ENCODE data around the gene EPHB2. TPM values are rescaled to one million over a fixed set of nuclear protein-coding genes. Genes with fewer than 3 reads are reported as not detected.

The EPHB2 gene
- total and polyA plus RNA-seq, 2 of the 4 experiments (the other 2 are of a cell fraction): 52.3 to 58.8 TPM

GRCh38 chr1:22893292-22893691 is 182.7 kb downstream of the EPHB2 start:
- TF ChIP-seq NFE2L2 (IDR thresholded peaks at IDR 0.05; ENCODE audit: low read depth, low read length): no peak
- TF ChIP-seq FOS (IDR thresholded peaks at IDR 0.05; ENCODE audit: low read depth, low read length): no peak
- TF ChIP-seq USF2 (IDR thresholded peaks at IDR 0.05; ENCODE audit: low read depth, low read length): no peak
- Histone ChIP-seq H2AK5ac (ENCODE audit: low read depth, low read length) (no peak overlapping the region), H2AK9ac (replicated peaks; ENCODE audit: low read depth, low read length, poor library complexity) (no peak overlapping the region), H4K20me1 (ENCODE audit: insufficient read depth, low read length) (peaks cover 13% of the 10 kb centered on the region), H3K4me2 (ENCODE audit: low read depth, low read length) (no peak overlapping the region), H3K4me3 (ENCODE audit: insufficient read depth, low read depth, low read length) (no peak overlapping the region), H3K79me1 (ENCODE audit: low read depth in 1 of 2, low read length in 2 of 2) (no peaks in the 10 kb centered on the region), H2BK20ac (ENCODE audit: low read depth, low read length) (no peak overlapping the region), H3K23ac (ENCODE audit: low read depth, low read length) (no peak overlapping the region), H3K9ac (ENCODE audit: low read depth, low read length) (no peak overlapping the region), H3K56ac (ENCODE audit: extremely low read depth, insufficient read depth, low read length) (no peak overlapping the region), H3K4me1 (ENCODE audit: control insufficient read depth, insufficient read depth, low read length) (0 out of 2 replicates have a peak, but pooled peaks cover 3% of the 10 kb centered on the region), H3K27ac (ENCODE audit: insufficient read depth, low read length) (no peak overlapping the region), H2BK15ac (ENCODE audit: low read depth, low read length) (no peak overlapping the region), H3K27me3 (ENCODE audit: control insufficient read depth, insufficient read depth, low read length) (no peaks in the 10 kb centered on the region), H4K5ac (ENCODE audit: low read depth, low read length) (no peak overlapping the region), H4K91ac (ENCODE audit: insufficient read depth, low read depth, low read length) (no peak overlapping the region), H3K18ac (ENCODE audit: low read depth, low read length) (no peak overlapping the region), H2BK120ac (ENCODE audit: low read depth, low read length) (no peak overlapping the region), H2AFZ (replicated peaks; ENCODE audit: low read length, poor library complexity) (no peak overlapping the region), H3K14ac (replicated peaks; ENCODE audit: low read depth, low read length) (no peak overlapping the region), H3K9me1 (ENCODE audit: insufficient read depth, low read length) (0 out of 2 replicates have a peak, but pooled peaks cover 2% of the 10 kb centered on the region), H4K8ac (ENCODE audit: low read depth in 2 of 2, low read length in 2 of 2) (no peak overlapping the region), H3K4ac (ENCODE audit: low read depth, low read length) (no peak overlapping the region), H2BK5ac (ENCODE audit: low read depth, low read length, poor library complexity, severe bottlenecking) (no peak overlapping the region), H3K9me3 (ENCODE audit: control insufficient read depth, insufficient read depth, low read length) (no peaks in the 10 kb centered on the region), H3K36me3 (ENCODE audit: control insufficient read depth, insufficient read depth, low read length) (peaks cover 37% of the 10 kb centered on the region)
- WGBS, 2 experiments (ENCODE audit: extremely low coverage in 2 of 2, insufficient read length in 1 of 2): no CpG with 5 or more reads among the region's 3 CpGs
- CTCF ChIA-PET: no interaction called here
- POLR2A ChIA-PET (ENCODE audit: unreplicated experiment): no interaction called here
- no peak for DNase-seq
- ATAC-seq (ENCODE audit: low read depth): no peak
- dilution Hi-C loops (cut with HindIII; ENCODE audit: low sequenced_read_pairs, unreplicated experiment): no loop called here
- BruUV-seq (replicated peaks): no TSS peak
- in situ Hi-C loops (cut with MboI; ENCODE audit: low sequenced_read_pairs): no loop called here
- intact Hi-C loops (cut with micrococcal nuclease): no loop called here

Measured in IMR-90 (cell line).